Keratinocyte (primary cell): Measurements from ENCODE around the gene CHSY1.

Source experiments
- EZH2 ChIP-seq: IDR thresholded peaks from one replicate; pipeline ENCODE4 v1.6.1; 2012; ENCODE audit warnings: inconsistent platforms, mild to moderate bottlenecking, low read length, moderate library complexity
- TF ChIP-seq, protein P1 (sequence below), 3 experiments: IDR thresholded peaks in 1 of 3; conservative IDR thresholded peaks in 1 of 3; optimal IDR thresholded peaks in 1 of 3; 2 replicates in 2 of 3; 3 replicates in 1 of 3; pipeline versions ENCODE3 to v1.5.1; 2011; ENCODE audit warnings: low read length in 3 of 3, mild to moderate bottlenecking in 3 of 3, moderate library complexity in 2 of 3, control low read depth in 1 of 3, inconsistent platforms in 1 of 3; ENCODE audit not compliant: insufficient read depth in 2 of 3; ENCODE audit errors: extremely low read depth in 1 of 3

GRCh38 chr15:101129851-101130380 is 121.9 kb downstream of the CHSY1 start:
- TF ChIP-seq, protein P1, sequence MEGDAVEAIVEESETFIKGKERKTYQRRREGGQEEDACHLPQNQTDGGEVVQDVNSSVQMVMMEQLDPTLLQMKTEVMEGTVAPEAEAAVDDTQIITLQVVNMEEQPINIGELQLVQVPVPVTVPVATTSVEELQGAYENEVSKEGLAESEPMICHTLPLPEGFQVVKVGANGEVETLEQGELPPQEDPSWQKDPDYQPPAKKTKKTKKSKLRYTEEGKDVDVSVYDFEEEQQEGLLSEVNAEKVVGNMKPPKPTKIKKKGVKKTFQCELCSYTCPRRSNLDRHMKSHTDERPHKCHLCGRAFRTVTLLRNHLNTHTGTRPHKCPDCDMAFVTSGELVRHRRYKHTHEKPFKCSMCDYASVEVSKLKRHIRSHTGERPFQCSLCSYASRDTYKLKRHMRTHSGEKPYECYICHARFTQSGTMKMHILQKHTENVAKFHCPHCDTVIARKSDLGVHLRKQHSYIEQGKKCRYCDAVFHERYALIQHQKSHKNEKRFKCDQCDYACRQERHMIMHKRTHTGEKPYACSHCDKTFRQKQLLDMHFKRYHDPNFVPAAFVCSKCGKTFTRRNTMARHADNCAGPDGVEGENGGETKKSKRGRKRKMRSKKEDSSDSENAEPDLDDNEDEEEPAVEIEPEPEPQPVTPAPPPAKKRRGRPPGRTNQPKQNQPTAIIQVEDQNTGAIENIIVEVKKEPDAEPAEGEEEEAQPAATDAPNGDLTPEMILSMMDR (optimal IDR thresholded peaks at IDR 0.05 in 1 of 3, IDR thresholded peaks at IDR 0.05 in 1 of 3, conservative IDR thresholded peaks at IDR 0.05 in 1 of 3; ENCODE audit: extremely low read depth in 1 of 3, insufficient read depth in 2 of 3, low read length in 3 of 3), result no peak
- TF ChIP-seq EZH2, result no peak
